Fibroblast of gingiva (primary cell): ENCODE data around the gene KIF3C.
"Not testable (repeated sequence)": the region's sequence is repeated elsewhere in the genome, so short reads cannot be mapped to it uniquely, and the experiment has no call there.

Source experiments
- DNase-seq: peaks from one replicate; pipeline ENCODE4 v3.0.0-alpha.2; 2011; ENCODE audit warnings: low read depth

KIF3C gene

DNA sequence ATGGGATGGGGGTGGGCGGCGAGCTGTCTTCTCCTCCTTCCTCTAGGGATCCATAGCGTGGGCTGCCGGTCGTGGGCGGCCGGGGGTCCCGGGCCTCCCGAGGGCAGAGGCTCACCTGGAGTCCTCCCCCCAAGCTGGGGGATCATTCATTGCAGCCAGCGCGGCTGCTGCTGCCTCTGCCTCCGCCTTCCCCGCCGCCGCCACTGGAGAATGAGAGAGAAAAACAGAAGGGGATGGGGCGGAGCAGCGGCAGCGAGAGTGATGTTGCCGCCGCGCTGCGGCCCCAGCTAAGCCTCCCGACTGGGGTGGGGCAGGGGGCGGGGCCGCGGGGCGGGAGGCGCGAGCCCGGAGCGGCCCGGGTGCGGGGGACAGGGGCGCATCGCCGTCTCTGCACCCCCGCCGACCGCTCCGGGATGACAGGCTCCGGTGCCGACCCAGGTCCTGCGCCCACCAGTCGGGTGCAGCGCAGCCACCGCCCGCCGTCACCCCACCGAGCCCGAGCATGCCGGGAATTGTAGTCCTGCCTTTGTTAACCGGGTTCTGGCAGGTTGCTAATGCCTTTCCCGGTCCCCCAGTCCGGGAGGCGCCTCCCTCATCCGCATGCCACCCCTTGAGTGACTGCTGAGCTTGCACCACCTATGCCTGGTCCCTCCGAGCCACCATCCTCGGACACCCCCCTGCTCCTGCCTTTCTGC is at the start of gene KIF3C:
Gene KIF3C (minus strand): TSS at position 225 of the 695 bp plus-strand sequence. CDS start 580 bp downstream, outside the sequence.
- peak; percentile 68 for DNase-seq

DNA sequence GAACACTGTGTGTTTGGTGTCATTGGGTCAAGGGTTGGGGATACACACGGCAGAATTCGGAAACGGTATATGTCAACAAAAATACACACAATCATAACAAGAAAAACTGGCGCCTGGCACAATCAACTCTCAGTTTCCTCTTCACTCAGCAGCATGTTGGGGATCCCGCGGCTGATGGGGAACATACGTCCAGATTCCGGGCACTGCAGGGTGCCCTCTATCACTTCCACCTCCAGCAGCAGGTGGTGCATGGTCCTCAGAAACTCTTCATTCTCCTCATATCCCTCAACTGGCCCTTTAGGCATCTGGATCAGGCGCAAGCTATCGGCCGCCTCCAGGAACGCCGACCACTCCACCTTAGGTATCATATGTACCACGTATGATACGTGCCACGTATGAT is 45.8 kb upstream of the KIF3C start:
- DNase-seq: not testable (repeated sequence)

DNA sequence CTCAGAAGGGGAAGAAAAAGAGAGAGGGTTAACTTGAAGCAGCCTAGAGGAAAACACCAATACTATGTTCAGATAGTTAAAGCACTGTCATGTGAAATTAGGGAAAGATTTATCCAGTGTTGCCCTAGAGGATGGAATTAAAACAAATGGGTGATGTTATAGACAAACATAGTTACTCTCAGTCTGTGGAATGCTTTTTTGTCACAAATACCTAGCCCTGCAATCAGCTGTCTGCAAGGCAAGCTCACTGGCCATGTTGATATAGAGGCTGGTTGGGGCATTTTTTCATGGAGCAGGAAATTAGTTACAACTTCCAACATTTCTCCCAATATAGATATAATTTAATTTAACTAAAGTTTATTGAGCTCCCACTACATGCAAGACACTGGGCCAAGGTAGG is 43.2 kb upstream of the KIF3C start:
- no peak for DNase-seq

DNA sequence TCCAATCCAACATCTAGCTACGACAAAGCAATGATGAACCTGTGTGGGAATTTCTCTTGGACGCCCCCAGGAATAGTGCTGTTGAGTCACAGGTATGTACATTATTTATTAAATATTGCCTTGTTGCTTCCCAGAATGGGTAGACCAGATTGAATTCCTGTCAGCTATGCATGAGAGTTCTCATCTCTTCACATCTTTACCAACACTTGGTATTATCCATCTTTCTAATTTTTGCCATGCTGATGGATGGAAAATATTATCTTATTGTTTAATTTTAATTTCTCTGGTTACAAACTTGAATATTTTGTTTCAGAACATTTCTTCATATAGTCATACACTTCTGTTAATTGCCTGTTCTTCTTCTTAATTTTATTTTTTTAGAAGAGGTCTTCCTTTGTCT is 42.0 kb upstream of the KIF3C start:
- no peak for DNase-seq

DNA sequence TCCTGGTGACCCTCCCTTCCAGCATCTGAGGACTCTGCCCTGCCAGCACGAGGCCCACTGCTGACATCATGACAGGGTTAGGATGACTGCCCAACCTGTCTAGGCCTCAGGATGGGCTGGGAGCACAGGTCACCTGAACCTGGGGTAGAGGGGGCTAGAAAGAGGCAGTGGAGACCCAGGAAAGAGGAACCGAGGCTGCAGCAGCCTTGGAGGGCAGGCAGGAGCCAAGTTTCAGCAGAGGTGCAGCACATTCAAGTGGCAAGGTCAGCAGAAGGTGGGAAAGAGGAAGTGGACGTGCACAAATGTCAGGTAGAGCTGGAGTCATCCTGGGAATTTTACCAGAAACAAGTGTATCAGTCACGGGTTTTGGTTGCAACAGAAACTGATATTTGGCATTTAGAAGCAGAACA is 37.9 kb upstream of the KIF3C start:
- DNase-seq: no peak

DNA sequence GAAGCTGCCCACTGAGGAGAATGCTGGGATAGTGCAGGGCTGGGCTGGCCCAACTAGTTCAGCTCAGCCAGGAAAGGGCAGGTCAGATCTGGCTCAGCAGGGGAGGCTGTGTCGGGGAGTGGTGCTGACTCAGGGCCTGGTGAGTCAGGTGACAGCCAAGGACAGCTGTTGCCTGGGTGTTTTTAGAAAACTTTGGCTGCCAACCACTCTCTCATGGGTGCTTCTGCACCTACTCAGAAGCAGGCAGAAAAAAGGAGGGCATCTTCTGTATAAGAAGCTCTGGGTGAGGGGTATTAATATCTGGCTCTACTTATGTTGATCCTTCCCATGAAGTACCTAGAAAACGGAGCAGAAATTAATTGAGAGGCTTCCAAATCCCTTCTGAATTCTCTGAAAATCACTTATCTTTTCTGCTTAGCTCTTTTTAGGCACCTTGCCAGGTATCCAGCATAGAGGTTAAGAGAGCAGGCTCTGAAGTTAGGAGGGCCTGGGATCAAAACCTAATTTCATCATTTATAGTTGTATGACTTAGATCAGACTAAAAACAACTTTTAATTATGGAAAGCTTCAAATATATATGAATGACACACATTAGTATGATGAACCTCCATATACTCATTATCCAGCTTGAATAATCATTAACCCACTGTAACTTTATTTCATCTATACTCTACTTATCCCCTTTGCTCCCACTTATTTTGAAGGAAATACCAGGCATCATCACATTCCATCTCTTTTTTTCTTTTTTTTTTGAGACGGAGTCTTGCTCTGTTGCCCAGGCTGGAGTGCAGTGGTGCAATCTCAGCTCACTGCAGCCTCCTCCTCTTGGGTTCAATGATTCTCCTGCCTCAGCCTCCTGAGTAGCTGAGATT is 36.1 kb upstream of the KIF3C start:
- peak; percentile 82 for DNase-seq

DNA sequence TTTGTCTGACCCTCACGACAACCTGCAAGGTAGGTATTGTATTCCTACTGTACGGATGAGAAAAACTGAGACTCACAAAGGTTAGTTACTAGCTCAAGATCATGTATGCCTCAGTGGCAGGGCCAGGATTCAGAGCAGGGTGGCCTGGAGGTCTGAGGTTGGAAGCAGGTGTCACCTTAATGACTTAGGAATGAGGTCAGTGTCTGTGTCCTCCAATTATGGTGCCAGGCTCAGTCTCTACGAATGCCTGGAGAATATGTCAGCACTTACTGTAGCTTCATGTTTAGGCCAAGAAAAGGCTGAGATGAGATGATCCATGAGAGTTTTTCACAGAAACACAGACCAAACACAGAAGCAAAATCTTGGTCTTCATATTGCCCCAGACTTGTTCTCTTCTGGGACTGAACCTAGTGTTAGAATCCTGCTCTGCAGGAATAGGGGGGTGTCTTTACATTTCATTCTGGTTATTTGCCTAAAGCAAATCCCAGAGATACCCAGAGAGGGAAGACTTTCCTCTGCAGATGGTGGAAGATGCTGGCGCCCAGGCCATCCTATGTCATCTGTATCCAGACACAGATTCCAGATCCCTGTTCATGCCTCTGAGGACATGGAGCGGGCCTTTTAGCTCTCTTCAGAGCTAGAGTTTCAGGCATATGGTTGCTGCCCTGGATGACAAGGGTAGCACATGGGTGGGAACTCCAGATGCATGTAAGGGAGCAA is 35.3 kb upstream of the KIF3C start:
- no peak for DNase-seq

DNA sequence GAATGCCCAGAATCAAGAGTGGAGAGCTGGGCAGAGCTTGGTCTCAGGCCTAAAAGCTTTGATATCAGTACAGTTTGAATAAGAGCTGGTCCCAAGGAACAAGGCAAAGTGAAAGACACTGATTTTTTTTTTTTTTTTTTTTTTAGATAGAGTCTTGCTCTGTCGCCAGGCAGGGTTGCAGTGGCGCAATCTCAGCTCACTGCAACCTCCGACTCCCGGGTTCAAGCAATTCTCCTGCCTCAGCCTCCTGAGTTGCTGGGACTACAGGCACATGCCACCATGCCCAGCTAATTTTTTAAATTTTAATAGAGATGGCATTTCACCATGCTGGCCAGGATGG is 34.4 kb upstream of the KIF3C start:
- not testable (repeated sequence) for DNase-seq

DNA sequence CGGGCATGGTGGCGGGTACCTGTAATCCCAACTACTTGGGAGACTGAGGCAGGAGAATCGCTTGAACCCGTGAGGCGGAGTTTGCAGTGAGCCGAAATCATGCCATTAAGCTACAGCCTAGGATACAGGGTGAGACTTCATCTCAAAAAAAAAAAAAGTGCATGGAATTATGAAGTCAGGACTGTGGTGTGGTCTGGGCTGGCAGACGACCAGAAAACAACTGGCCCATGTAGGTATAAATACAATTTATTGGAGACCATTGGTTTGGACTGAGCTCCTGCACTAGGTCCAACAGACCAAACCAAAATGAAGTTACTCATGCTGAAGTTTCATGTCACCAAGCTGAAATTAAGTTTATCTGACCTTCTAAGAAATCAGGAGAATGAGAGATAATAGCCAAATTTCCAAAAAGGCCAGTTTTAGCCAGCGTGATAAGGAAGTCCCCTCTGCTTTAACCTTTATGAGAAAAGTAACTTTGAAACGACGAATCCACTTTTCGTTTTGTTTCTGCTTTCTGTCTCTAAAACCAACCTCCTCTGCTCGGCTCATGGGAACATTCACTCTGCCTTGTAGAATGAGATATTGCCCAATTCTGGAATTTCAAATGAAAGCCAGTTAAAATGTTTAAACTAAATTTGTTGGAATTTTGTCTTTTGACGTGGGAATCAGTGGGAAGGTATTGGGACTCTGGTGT is 33.9 kb upstream of the KIF3C start:
- DNase-seq: peak; percentile 45

DNA sequence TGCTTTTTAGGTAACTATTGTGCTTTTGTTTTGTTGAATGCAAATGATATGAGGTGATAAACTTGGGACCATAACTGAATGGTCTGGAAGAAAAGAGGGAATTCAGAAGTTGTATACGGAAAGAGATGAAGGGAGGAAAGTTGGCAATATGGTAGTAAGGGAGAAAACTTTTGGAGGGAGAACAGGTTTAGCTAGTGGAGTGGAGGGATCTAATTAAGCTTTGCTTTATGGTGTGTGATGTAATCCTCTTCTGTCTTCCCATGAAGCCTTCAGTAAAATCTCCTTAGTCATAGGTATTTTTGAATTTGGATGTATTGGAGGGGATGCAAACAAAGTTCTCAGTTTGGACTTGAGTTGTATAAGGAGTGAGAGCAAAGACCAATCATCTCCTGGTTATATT is 31.4 kb upstream of the KIF3C start:
- DNase-seq: no peak

DNA sequence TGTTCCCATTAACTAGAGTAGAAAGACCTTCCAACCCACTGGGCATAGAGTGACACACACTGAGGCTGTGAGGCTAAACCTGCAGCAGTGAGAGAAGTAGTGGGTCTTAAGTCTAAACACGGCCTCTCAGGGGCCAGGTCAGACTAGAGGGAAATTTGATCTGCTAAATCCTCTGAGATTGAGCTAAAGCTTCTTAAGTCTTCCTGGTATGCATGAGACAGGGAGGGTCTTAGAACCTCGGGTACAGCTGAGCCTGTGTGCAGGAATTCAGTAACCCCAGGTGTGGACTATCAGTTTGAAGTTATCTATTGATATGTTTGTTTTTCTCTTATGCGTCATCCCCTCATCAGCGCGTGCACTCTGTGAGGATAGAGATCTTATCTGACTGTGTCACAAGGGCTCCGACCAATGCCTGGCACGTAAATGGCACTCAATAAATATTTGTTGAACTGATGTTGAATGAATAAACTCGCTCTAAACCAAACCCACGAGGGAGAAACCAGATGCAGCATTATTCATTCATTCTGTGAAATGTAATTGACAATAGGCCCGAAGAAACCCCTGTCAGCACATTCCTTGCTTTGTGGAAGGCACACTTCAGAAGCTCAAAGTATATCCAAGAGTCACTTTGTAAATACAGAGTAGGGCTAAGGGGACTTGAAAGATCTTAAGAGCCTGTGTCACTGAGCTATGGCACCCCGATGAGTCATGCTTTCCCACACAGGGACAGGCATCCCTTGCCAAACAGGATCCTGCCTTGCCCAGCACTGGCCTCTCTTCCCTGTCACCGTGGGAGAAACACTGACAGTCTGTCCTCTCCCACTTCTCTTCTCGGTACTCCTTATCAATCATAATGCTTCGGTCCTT is 29.9 kb upstream of the KIF3C start:
- peak; percentile 49 for DNase-seq

DNA sequence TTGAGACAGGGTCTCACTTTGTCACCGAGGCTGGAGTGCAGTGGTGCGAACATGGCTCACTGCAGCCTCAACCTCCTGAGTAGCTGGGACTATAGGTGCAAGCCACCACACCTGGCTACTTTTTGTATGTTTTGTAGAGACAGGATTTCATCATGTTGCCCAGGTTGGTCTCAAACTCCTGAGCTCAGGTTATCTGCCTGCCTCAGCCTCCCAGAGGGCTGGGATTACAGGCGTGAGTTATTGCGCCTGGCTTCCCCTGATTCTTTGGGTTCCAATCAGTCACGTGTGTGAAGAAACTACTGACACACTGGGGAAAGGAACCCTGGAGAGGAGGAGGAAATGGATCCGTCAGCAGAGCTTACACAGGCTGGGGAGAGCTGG is 29.3 kb upstream of the KIF3C start:
- no peak for DNase-seq

DNA sequence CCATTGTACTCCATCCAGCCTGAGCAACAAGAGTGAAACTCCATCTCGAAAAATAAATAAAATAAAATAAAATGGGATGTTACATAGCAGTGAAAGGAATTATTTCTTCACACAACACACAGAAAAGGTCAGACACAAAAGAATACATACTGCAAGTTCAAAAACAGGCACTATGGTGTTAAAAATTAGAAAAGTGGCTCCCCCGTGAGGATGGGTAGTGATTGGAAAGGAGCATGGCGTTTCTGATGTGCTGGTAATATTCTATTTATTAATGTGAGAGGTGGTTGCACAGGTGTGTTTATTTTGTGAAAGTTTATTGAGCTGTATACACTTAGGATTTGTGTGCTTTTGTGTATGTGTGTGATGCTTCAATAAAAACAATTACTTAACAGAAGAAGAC is 28.6 kb upstream of the KIF3C start:
- DNase-seq: no peak

DNA sequence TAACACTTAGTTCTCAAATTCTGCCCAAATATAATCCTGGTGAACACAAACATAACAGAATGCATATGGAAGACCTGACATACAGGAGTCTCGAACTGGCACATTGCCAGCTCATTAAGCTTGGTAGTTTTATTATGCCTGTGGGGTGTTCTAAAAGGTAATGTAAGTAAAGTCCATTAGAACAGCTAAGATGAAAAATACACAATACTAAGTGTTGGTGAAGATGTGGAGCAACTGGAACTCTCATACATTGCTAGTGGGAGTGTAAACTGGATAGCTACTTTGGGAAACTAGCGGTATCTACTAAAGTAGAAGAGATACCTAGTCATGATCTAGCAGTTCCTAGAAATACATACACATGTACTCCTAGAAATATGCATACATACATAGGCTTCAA is 27.3 kb upstream of the KIF3C start:
- DNase-seq: no peak

DNA sequence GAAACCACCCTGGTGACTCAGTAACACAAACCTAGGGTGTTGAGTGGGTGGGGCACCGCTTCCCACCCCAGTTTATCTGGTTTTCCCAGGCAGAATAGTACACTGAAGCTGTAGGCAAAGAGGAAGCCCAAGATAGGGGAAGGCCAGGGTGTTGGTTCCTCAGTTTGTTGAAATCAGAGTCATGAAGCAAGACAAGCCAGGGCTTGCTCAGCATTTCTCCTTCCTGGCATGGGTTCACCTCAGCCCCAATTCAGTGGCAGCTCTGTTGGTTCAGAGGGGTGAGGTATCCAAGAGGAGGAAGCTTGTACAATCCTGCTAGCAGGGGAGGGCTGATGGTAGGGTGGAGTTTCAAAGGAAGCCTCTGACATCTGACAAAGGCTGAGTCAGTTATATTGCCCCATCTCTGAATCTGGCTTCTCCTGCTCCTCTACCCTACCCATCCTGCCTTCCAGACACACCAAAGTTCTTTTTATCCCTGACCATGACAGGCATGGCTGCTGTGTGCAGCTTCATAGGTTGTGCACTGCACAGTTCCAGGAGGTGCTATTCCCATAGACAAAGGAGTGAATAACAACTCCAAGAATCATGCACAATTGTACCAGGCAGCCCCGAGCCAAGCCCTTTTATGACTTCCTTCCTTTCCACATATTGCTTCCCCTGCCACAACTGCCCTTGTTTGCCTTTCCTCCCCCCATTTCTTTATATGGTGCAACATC is 26.7 kb upstream of the KIF3C start:
- peak; percentile 95 for DNase-seq

DNA sequence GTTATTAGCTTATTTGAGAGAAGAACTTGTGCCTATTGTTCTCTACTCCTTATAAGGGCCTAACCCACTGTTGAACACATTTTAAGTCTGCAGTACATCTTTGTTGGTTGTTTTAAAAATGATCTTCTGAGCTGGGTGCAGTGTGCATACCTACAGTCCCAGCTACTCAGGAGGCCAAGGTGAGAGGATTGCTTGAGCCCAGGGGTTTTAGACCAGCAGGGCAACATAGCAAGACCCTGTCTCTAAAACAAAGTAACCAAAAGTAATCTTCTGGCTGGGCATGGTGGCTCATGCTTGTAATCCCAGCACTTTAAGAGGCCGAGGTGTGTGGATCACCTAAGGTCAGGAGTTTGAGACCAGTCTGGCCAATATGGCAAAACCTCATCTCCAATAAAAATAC is 25.8 kb upstream of the KIF3C start:
- no peak for DNase-seq

DNA sequence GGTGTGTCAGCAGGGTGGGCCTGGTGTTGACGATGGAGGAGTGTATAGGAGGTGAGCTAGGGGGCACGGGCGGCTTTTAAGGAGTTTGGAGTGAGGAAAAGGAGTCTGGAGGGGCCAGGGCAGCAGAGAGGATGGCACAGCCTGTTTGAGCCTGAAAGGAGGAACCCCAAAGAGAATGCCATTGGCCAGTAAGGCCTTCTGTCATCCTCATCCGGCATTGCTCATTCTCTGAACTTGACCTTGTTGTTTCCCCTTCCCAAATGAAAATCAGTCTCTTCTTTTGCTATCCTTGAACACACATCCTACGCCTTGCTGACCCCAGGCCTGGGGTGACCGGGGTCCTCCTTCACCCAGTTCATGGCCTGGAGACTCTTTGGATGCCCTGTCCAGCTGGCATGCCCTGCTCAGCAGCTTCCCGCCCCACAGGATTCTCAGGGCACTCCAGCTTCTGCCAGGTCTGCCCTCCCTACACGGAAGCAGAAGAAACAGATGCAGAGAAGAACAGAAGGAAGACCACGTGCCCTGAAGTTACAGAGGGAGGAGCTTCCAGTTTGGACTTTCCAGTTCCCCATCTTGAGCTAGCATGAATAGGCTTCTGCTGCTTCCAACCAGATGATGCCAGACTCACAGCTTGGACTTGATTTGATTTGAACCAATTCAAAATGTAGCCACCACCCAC is 20.5 kb upstream of the KIF3C start:
- DNase-seq: no peak

DNA sequence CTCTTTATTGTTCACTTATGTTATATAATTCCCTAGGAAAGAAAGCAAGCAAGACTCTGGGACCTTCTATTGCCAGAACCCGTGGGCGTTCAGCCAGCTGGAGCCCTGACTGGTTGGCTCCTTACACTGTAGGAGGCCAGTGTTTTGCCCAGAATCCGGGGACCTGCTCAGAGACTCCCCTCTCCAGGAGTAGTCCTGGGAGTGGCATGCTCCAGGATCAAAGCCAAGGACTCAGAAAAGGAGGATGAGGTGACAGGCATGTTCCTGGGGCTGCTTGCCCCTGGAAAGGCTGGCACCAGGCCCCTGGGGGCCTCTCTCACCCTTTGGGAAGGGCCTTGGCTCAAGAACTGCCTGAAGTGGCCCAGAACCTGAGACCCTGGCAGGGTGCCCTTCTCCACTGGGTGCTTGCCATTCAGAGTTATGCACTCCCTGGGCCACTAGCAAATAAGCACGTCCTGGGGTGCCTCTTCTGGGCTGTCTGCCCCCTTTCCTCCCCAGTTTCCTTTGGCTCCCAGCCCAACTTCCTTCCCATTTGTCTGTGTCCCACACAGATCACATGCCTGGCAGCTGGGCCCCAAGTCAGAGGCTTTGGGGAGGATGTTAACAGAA is 19.6 kb upstream of the KIF3C start:
- DNase-seq: peak; percentile 79

DNA sequence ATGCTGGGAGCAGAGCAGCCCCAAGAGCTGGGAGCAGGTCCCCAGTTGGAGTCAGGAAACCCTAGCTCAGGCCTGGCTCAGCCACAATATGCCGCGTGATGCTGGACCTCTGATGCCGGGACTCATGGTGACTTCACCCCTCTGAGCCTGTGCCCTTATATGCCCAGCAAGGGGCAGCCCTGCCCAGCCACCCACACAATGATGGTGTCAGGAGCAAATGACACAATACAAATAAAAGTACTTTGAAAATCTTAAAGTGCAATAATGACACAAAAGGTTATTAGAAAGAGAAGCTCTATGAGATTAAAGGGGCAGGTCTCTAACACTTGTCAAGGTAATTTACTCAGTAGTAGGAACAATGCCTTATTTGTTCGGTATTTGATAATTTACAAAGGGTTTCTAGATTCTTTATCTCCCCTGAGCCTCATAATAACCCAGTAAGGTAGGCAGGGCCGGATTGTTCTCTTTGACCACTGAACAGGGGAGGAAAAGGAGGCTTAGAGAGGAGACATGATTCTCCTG is 18.3 kb upstream of the KIF3C start:
- no peak for DNase-seq
